ENCODE measurements around the gene HBG2. TPM values are rescaled to one million over a fixed set of nuclear protein-coding genes. Genes with fewer than 3 reads are reported as not detected.
"Not testable (repeated sequence)": the region's sequence is repeated elsewhere in the genome, so short reads cannot be mapped to it uniquely, and the experiment has no call there.

Gene HBG2
- total RNA-seq, 1 donor from 2014 or later = not detected

DNA sequence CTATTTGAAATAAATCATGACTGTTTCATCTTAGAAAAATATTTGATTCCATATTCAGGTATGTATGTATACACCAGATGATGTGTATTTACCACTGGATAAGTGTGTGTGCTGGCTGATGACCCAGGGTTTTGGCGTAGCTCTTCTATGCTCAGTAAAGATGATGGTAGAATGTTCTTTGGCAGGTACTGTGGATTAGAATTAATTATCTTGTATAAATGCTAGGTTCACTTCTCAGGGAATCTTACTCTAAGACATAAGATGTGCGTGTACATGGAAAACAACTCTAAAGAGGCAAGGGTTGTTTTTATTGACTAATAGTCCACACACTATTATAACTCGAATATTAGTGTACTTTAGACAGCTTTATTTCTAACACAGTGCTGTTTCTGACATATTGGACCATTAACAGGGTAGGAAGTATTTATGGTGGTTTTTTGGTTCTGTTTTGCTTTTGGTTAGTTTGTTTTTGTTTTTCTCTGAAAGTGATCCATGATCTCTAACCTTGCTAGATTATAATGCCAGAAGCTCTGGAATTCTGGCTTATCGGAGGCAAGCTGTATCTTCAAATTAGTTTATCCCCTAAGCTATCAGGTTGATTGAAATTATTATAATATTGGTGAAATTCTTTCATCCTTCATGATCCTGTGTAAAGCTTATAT lies 3.9 kb downstream of the HBG2 start:
- no peak for DNase-seq (ENCODE audit: low read depth)

DNA sequence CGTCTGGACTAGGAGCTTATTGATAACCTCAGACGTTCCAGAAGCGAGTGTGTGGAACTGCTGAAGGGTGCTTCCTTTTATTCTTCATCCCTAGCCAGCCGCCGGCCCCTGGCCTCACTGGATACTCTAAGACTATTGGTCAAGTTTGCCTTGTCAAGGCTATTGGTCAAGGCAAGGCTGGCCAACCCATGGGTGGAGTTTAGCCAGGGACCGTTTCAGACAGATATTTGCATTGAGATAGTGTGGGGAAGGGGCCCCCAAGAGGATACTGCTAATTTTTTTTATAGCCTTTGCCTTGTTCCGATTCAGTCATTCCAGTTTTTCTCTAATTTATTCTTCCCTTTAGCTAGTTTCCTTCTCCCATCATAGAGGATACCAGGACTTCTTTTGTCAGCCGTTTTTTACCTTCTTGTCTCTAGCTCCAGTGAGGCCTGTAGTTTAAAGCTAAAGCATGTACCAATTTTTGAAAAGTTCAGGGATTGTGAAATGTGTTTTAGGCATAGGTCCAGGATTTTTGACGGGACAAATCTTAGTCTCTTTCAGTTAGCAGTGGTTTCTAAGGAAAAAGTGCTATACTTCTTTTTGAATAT lies 4.7 kb downstream of the HBG2 start, which contains the start of gene HBG1:
HBG1 (minus strand) TSS at position 51 of the 590 bp plus-strand sequence. CDS start 53 bp downstream, outside the sequence.
- not testable (repeated sequence) for DNase-seq (ENCODE audit: low read depth)

GRCh38 chr11:5248498-5248897 lies 6.1 kb downstream of the HBG2 start:
- not testable (repeated sequence) for DNase-seq (ENCODE audit: low read depth)

- DNase-seq (ENCODE audit: low read depth) = no peak
Measured at GRCh38 chr11:5247472-5248192, 6.9 kb downstream of the HBG2 start.

- DNase-seq (ENCODE audit: low read depth) = no peak
Measured at GRCh38 chr11:5246772-5247471, 7.7 kb downstream of the HBG2 start.

GRCh38 chr11:5245155-5245554 lies 9.4 kb downstream of the HBG2 start:
- DNase-seq (ENCODE audit: low read depth) = no peak

GRCh38 chr11:5243816-5244180 lies 10.8 kb downstream of the HBG2 start:
- DNase-seq (ENCODE audit: low read depth) = no peak

DNA sequence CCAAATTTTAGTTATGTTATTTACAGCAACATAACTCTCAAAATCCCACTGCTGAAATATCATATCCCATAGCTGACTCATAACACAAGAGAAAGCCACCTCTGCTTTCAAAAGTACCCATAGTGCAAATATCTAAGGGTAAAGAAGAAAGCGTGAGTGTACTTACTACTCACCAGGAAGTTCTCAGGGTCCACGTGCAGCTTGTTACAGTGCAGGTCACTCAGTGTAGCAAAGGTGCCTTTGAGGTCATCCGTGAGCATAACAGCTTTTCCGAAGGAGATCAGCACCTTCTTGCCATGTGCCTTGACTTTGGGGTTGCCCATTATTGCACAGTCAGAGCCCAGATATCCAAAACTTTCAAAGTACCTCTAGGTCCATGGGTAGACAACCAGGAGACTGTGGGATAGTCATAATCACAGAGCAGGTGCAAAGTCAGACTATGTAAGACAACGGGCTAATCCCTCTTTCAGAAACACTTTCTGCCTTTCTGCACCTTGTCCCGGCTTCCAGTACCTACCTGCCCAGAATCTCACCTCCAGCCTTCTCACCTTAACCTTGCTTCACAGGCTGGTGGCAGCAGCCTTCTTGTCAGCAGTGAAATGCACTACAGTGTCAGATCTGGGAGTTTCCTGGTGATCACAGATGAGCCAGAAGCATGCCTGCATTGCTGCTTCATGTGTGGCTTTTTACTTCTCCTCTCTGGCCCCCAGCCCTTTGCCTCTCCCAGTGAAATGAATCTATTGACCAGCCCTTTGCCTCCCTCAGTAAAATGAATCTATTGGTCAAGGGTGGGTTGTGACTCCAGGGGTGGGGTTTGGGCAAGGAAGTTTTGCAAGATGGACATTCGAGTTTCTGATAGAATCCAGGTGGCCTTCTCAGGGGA lies 11.4 kb downstream of the HBG2 start:
- no peak for DNase-seq (ENCODE audit: low read depth)

DNA sequence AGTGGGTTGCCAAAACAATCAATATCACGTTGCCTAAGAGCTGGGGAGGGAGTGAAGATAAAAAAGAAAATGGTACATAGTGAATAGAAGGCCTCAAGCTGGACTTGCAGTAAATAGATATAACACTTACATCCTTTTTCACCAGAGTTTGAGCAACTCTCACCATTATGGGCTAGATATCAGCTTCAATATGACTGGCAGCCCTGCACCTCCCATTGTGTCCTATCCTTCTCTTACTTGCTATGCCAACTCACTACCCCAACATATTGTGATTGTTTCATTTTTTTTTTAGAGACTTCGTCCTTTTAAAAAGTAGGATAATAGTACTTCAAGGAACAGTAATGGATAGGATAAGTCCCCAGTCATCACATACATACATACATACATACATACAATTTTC lies 12.4 kb downstream of the HBG2 start:
- no peak for DNase-seq (ENCODE audit: low read depth)

- no peak for DNase-seq (ENCODE audit: low read depth)
Measured at GRCh38 chr11:5241458-5241857, 13.1 kb downstream of the HBG2 start.

GRCh38 chr11:5240458-5240857 lies 14.1 kb downstream of the HBG2 start:
- DNase-seq (ENCODE audit: low read depth) = no peak

DNA sequence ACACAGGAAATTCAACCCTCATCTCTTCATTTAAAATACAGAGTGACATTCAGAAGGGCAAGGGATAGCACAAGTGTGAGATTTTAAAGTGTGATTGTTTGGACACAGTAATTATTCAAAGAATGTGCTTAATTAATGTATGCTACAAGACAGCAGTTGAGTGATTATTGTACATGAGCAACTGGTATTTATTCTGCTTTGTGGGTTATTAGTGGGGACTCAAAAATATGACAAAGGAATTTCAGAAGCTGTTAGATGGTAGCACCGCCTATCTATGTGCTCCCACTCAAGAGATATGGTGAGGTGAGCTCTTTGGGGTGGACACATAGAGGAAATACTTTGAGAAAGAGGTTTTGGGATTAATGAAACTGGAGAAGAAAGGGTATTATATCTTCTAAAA lies 14.5 kb downstream of the HBG2 start:
- no peak for DNase-seq (ENCODE audit: low read depth)

GRCh38 chr11:5239046-5239445 lies 15.5 kb downstream of the HBG2 start:
- no peak for DNase-seq (ENCODE audit: low read depth)

- DNase-seq (ENCODE audit: low read depth) = no peak
Measured at GRCh38 chr11:5238486-5238885, 16.1 kb downstream of the HBG2 start.

- no peak for DNase-seq (ENCODE audit: low read depth)
Measured at GRCh38 chr11:5237420-5237819, 17.2 kb downstream of the HBG2 start.

DNA sequence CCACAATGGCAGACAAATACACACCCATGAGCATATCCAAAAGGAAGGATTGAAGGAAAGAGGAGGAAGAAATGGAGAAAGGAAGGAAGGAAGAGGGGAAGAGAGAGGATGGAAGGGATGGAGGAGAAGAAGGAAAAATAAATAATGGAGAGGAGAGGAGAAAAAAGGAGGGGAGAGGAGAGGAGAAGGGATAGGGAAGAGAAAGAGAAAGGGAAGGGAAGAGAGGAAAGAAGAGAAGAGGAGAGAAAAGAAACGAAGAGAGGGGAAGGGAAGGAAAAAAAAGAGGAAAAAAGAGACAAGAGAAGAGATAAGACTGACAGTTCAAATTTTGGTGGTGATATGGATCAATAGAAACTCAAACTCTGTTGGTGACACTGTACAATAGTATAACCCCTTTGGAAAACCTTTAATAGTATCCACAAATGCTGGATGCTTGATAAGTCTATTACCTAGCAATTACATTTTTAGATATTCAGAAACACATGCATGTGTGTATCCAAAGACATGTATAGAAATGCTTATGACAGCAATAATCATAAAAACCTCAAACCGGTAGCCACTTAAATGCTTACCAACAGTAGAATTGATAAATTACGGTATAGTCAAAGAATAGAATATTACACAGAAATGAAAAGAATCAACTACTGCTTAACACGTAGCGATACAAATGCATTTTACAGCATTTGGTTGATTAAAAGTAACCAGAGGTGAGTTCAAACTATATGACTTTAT lies 19.1 kb downstream of the HBG2 start:
- no peak for DNase-seq (ENCODE audit: low read depth)

GRCh38 chr11:5234381-5234834 lies 20.2 kb downstream of the HBG2 start, which contains the start of gene HBD:
TSS of gene HBD (minus strand) at chr11:5234483. CDS start at chr11:5234433, 50 bp downstream.
- peak; percentile 20 for DNase-seq (ENCODE audit: low read depth)

- no peak for DNase-seq (ENCODE audit: low read depth)
Measured at GRCh38 chr11:5233307-5233706, 21.3 kb downstream of the HBG2 start.

- DNase-seq (ENCODE audit: low read depth) = no peak
Measured at GRCh38 chr11:5232821-5233220, 21.8 kb downstream of the HBG2 start.

DNA sequence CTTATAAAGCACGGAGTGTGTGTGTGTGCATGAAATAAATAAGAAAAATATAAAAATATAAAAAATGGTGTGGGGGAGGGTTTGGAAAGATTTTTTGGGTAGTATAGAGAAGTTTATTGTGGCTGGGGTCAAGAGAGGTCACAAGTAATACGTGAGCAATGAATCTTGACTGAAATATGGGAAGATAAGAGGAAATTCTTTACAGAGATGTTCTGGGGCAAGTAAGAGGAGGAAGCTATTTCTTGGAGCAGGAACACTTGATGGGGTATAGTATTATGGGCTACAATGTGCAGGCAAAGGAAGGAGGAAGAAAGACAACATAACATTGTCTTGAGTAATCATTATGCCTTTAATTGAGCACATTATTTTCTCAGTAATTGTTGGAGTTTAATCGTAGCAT lies 22.4 kb downstream of the HBG2 start:
- no peak for DNase-seq (ENCODE audit: low read depth)
